ENCODE results near the gene LSM2. TPM values are rescaled to one million over a fixed set of nuclear protein-coding genes. Genes with fewer than 3 reads are reported as not detected.
"Not testable (repeated sequence)": the region's sequence is repeated elsewhere in the genome, so short reads cannot be mapped to it uniquely, and the experiment has no call there.

Gene LSM2
- total RNA-seq, 2 donors from 2014 or later = 21.0 to 22.4 TPM

DNA sequence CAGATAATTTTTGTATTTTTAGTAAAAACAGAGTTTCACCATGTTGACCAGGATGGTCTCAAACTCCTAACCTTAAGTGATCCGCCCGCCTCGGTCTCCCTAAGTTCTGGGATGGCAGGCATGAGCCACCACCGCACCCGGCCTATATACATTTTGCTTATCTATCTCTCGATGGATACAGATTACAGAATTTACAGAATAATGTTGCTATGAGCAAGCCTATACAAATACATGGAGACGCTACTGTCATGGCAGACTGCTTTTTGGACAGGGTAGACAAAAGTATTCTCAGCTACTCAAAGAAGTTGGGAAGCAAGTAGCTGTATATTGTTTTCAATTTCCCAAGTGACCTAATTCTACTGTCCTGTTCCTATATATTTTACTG is 6.7 kb upstream of the LSM2 start:
- ATAC-seq (no peak), DNase-seq (no peak)
- Histone ChIP-seq H3K36me3 (replicated peaks in 1 of 2; ENCODE audit: insufficient read depth in 1 of 2, low read depth in 2 of 2) (no peaks in the 10 kb centered on the region), H3K27ac (peak overlapping the region; percentile 66 to 100 (median 94)), H3K4me3 (no peak overlapping the region), H3K4me1 (peaks cover 27% of the 10 kb centered on the region), H3K27me3 (no peaks in the 10 kb centered on the region), H3K9me3 (no peaks in the 10 kb centered on the region)
- intact Hi-C loops (cut with DNase I) = no loop called here
- 85 to 88% methylated on average over 7 of the region's 7 CpGs for WGBS, 2 donors
- TF ChIP-seq POLR2A (IDR thresholded peaks at IDR 0.05) (no peak), CTCF (IDR thresholded peaks at IDR 0.05) (no peak)

GRCh38 chr6:31811645-31812044 is 4.9 kb upstream of the LSM2 start:
- Histone ChIP-seq H3K36me3 (replicated peaks in 1 of 2; ENCODE audit: insufficient read depth in 1 of 2, low read depth in 2 of 2) (no peaks in the 10 kb centered on the region), H3K27ac (no peak overlapping the region), H3K4me3 (no peak overlapping the region), H3K9me3 (no peaks in the 10 kb centered on the region), H3K4me1 (peaks cover 21% of the 10 kb centered on the region), H3K27me3 (no peaks in the 10 kb centered on the region)
- intact Hi-C loops (cut with DNase I) = no loop called here
- TF ChIP-seq CTCF (IDR thresholded peaks at IDR 0.05) (no peak), POLR2A (IDR thresholded peaks at IDR 0.05) (no peak)
- no peak for DNase-seq
- ATAC-seq = no peak
- WGBS, 2 donors = 83 to 87% methylated on average over 12 of the region's 12 CpGs

GRCh38 chr6:31808599-31808998 is 1.8 kb upstream of the LSM2 start:
- H3K27ac ChIP-seq = not testable (repeated sequence)

DNA sequence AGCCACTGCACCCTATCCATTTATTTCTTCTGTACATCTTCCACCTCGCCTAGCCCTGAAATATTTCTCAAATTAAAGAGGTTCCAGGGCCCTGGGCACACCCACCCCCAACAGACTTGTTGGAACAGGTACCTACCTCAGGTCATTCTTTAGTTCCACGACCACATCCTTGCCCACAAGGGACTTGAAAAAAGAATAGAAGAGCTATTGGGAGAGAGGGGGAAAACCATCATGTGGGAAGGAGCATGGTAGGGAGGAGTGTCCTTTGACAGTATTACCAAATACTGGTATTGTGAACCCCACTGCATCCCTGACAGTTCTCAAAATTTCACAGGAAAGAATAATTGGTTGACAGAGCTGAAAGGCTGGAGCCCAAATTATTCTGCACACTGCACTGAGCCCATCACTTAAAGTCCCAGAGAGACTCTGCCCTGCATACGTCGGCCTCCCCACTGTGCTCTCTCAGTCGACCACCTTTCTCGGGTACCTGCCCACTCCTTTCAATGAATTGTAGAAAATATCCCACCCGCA is 762 bp downstream of the LSM2 start:
- DNase-seq (no peak), ATAC-seq (no peak)
- intact Hi-C loops (cut with DNase I) = no loop called here
- Histone ChIP-seq H3K36me3 (replicated peaks in 1 of 2; ENCODE audit: insufficient read depth in 1 of 2, low read depth in 2 of 2) (no peaks in the 10 kb centered on the region), H3K9me3 (no peaks in the 10 kb centered on the region), H3K4me1 (peaks cover 14% of the 10 kb centered on the region), H3K27ac (peak overlapping the region; percentile 70 to 96 (median 90)), H3K4me3 (peak overlapping the region; percentile 21 to 51), H3K27me3 (no peaks in the 10 kb centered on the region)
- WGBS, 2 donors = 10 to 16% methylated on average over 6 to 7 of the region's 7 CpGs
- TF ChIP-seq CTCF (IDR thresholded peaks at IDR 0.05) (no peak), POLR2A (IDR thresholded peaks at IDR 0.05) (no peak)

More at GRCh38 chr6:31808599-31808998, 1.8 kb upstream of the LSM2 start:
- 87 to 89% methylated on average over 10 of the region's 10 CpGs for WGBS, 2 donors
- intact Hi-C loops (cut with DNase I); H3K9me3 ChIP-seq; ATAC-seq; H3K4me3 ChIP-seq; DNase-seq; H3K27me3 ChIP-seq; H3K36me3 ChIP-seq (replicated peaks in 1 of 2; ENCODE audit: insufficient read depth in 1 of 2, low read depth in 2 of 2): not testable (repeated sequence)
- H3K4me1 ChIP-seq = peaks cover 16% of the 10 kb centered on the region

- WGBS, 2 donors = 88 to 95% methylated on average over 8 of the region's 8 CpGs
Measured at GRCh38 chr6:31801031-31801927, 5.5 kb downstream of the LSM2 start.

More at GRCh38 chr6:31801031-31801927, 5.5 kb downstream of the LSM2 start:
- H3K36me3 ChIP-seq (replicated peaks in 1 of 2; ENCODE audit: insufficient read depth in 1 of 2, low read depth in 2 of 2); H3K4me1 ChIP-seq; DNase-seq; H3K9me3 ChIP-seq; ATAC-seq; H3K27ac ChIP-seq; H3K27me3 ChIP-seq; intact Hi-C loops (cut with DNase I); H3K4me3 ChIP-seq: not testable (repeated sequence)
